ENCODE results near the gene NCOA3.

GRCh38 chr20:47479506-47479905, 22.2 kb upstream of the NCOA3 start:
- TF ChIP-seq, protein P1, sequence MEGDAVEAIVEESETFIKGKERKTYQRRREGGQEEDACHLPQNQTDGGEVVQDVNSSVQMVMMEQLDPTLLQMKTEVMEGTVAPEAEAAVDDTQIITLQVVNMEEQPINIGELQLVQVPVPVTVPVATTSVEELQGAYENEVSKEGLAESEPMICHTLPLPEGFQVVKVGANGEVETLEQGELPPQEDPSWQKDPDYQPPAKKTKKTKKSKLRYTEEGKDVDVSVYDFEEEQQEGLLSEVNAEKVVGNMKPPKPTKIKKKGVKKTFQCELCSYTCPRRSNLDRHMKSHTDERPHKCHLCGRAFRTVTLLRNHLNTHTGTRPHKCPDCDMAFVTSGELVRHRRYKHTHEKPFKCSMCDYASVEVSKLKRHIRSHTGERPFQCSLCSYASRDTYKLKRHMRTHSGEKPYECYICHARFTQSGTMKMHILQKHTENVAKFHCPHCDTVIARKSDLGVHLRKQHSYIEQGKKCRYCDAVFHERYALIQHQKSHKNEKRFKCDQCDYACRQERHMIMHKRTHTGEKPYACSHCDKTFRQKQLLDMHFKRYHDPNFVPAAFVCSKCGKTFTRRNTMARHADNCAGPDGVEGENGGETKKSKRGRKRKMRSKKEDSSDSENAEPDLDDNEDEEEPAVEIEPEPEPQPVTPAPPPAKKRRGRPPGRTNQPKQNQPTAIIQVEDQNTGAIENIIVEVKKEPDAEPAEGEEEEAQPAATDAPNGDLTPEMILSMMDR (IDR thresholded peaks at IDR 0.05), result no peak
- TF ChIP-seq POLR2A (IDR thresholded peaks at IDR 0.05) (no peak), POLR2AphosphoS5 (IDR thresholded peaks at IDR 0.05) (no peak)
